K562 (cell line): ENCODE data around the gene SLC25A10. TPM values are rescaled to one million over a fixed set of nuclear protein-coding genes. Genes with fewer than 3 reads are reported as not detected.

ENCODE experiments used
- CREBBP ChIP-seq: IDR thresholded peaks from one replicate; pipeline ENCODE4 v1.6.1; 2012; ENCODE audit warnings: low read depth, mild to moderate bottlenecking, control low read depth, inconsistent platforms, low read length
- CXXC5 ChIP-seq: fragments of 250-450 bp; sonication (Bioruptor Pico); IDR thresholded peaks from 2 replicates; pipeline ENCODE4 v1.8.0; 2022; ENCODE audit warnings: inconsistent platforms, mild to moderate bottlenecking, moderate library complexity
- MEF2D ChIP-seq: conservative IDR thresholded peaks from 2 replicates; pipeline ENCODE4 v1.6.1; 2016; ENCODE audit warnings: low read depth, missing genetic modification characterization, missing compliant biosample characterization
- MTA2 ChIP-seq: fragments of 450-650 bp; IDR thresholded peaks from 2 replicates; pipeline ENCODE4 v1.6.1; 2016; ENCODE audit warnings: low read depth
- NFE2L1 ChIP-seq: fragments of 450-650 bp; IDR thresholded peaks from 2 replicates; pipeline ENCODE4 v1.6.1; 2016; ENCODE audit warnings: missing genetic modification characterization, low read depth, mild to moderate bottlenecking, missing compliant biosample characterization, moderate library complexity, borderline replicate concordance
- NFXL1 ChIP-seq: fragments of 450-650 bp; formaldehyde crosslinking; IDR thresholded peaks from 2 replicates; pipeline ENCODE4 v1.4.0; 2021; ENCODE audit warnings: mild to moderate bottlenecking
- NR4A1 ChIP-seq, 2 experiments: fragments of 250-450 bp in 1 of 2; fragments of 450-650 bp in 1 of 2; sonication (Bioruptor Pico) in 1 of 2; IDR thresholded peaks; 2 replicates each; pipeline versions ENCODE4 v1.4.0 to v1.6.1; 2016 to 2020; ENCODE audit warnings: mild to moderate bottlenecking in 2 of 2, missing compliant biosample characterization in 1 of 2, missing genetic modification characterization in 1 of 2, moderate library complexity in 1 of 2
- PML ChIP-seq: IDR thresholded peaks from 2 replicates; pipeline ENCODE4 v1.6.1; 2012; ENCODE audit warnings: low read length, inconsistent platforms
- ZFP1 ChIP-seq: fragments of 450-650 bp; formaldehyde crosslinking; IDR thresholded peaks from 2 replicates; pipeline ENCODE4 v1.4.0; 2020; ENCODE audit warnings: mild to moderate bottlenecking, mixed read lengths
- ZNF146 ChIP-seq: IDR thresholded peaks from one replicate; pipeline ENCODE4 v1.6.1; 2018; ENCODE audit warnings: missing compliant biosample characterization; ENCODE audit not compliant: unreplicated experiment
- ZNF347 ChIP-seq: fragments of 450-650 bp; formaldehyde crosslinking; IDR thresholded peaks from 2 replicates; pipeline ENCODE4 v1.4.0; 2020; ENCODE audit warnings: low read depth, mild to moderate bottlenecking, moderate library complexity
- ZNF668 ChIP-seq: fragments of 250-450 bp; sonication (Bioruptor Pico); IDR thresholded peaks from 2 replicates; pipeline ENCODE4 v1.8.0; 2022; ENCODE audit warnings: mild to moderate bottlenecking, inconsistent platforms
- polyA plus RNA-seq, 8 experiments: library from polyadenylated mRNA; depleted of rRNA in 4 of 8; stranded (reverse) in 5 of 8; unstranded in 3 of 8; fragments of >200 nt; fragmentation: Nextera tagmentation in 2 of 8; fragmentation: Illumina TruSeq in 1 of 8; extraction: Ambion mirVana in 2 of 8; extraction: Trizol in 1 of 8; gene quantifications; 2 replicates each; pipeline versions ENCODE4 v1.2.1 to v1.2.3, GENCODE V29; 2011 to 2014; ENCODE audit warnings: inconsistent platforms in 1 of 8, missing spikeins in 1 of 8
- total RNA-seq, 7 experiments: library from RNA; depleted of rRNA in 6 of 7; stranded (reverse); fragments of >200 nt in 6 of 7; fragmentation: Illumina TruSeq in 2 of 7; extraction: Trizol in 2 of 7; gene quantifications; 2 replicates each; pipeline versions ENCODE4 v1.2.1 to v1.2.3, GENCODE V29; 2011 to 2021; ENCODE audit warnings: low replicate concordance in 1 of 7
- TF ChIP-seq, protein P1 (sequence below): fragments of 450-650 bp; IDR thresholded peaks from 2 replicates; pipeline ENCODE4 v1.6.1; 2018; ENCODE audit warnings: mild to moderate bottlenecking, low read depth; ENCODE audit not compliant: partially characterized antibody
- TF ChIP-seq, protein P2 (sequence below): fragments of 450-650 bp; formaldehyde crosslinking; IDR thresholded peaks from 2 replicates; pipeline ENCODE4 v1.4.0; 2020; ENCODE audit warnings: mild to moderate bottlenecking, moderate library complexity
- TF ChIP-seq, protein P3 (sequence below): fragments of 250-450 bp; sonication (Bioruptor Pico); IDR thresholded peaks from 2 replicates; pipeline ENCODE4 v1.8.0; 2022; ENCODE audit warnings: inconsistent platforms
- TF ChIP-seq, protein P4 (sequence below): sonication (generic); formaldehyde crosslinking; IDR thresholded peaks from 2 replicates; pipeline ENCODE4 v1.8.0; 2022; ENCODE audit warnings: mild to moderate bottlenecking, missing genetic modification reagents
- TF ChIP-seq, protein P5 (sequence below): fragments of 150-350 bp; IDR thresholded peaks from 2 replicates; pipeline ENCODE4 v1.6.1; 2014; ENCODE audit warnings: low read depth, mild to moderate bottlenecking, low read length, borderline replicate concordance

Gene SLC25A10
- total and polyA plus RNA-seq, 9 of the 15 experiments (the other 6 are each of a cell fraction or from before 2014, with no cell fraction given): 0.10 to 85.6 (median 34.3) TPM

DNA sequence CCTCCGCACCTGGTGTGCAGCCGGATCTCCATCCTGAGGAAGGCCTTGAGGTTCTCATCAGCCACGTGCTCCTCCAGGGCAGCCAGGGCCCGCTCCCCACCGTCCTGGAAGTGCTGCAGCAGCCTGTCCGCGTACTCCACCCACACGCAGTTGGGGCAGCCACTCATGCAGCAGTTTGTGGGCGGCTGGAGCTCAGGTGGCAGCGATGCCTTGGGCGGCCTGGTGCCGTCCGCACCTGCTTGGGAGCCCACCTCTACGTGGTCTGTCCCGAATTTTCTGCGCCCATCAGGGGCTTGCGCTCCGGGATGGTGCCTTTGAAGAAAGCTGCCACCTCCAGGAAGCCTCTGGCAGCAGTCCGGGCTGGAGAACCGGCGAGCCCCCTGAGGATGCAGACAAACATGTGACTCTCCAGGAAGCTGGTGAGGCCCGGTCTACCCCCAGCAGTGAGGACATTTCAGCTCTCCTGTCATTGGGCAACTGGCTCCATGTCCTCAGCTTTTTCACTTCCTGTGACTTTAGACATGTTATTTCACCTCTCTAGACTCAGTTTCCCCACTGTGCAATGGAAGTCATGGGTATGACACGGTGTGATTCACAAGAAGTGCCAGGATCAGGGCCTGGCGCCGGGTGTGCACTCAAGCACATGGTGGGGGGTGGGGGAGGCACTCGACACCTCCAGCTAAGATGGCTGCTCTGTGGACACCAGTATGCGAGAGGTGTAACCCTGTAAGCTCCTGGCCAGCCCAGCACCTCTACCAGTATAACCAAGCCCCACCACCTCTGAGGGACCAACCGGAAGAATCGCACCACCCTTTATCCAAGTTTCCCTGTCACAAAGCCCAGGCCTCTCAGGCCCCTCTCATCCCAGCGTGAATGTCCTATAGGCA, 46.6 kb upstream of the SLC25A10 start (continued):
- TF ChIP-seq NFE2L1 (0 out of 2 replicates have a peak, but pooled peaks have one; percentile 8), MTA2 (no peak), CXXC5 (CRISPR knock-in tag) (peak; percentile 66; the same call in 1 of the 2 replicates), ZFP1 (CRISPR knock-in tag) (no peak), MEF2D (tag) (peak; percentile 73), ZNF146 (CRISPR knock-in tag) (no peak), NR4A1 (CRISPR knock-in tag; IDR thresholded peaks at IDR 0.05) (peak; percentile 94; the same call in 1 of the 2 replicates), NR4A1 (tag; IDR thresholded peaks at IDR 0.05) (peak; percentile 98), ZNF347 (CRISPR knock-in tag) (0 out of 2 replicates have a peak, but pooled peaks have one; percentile 73), ZNF668 (CRISPR knock-in tag) (peak; percentile 89; the same call in 1 of the 2 replicates), NFXL1 (peak; percentile 80; the same call in 1 of the 2 replicates), CREBBP (no peak), PML (no peak; the same call in 1 of the 2 replicates)
- TF ChIP-seq, protein P1, sequence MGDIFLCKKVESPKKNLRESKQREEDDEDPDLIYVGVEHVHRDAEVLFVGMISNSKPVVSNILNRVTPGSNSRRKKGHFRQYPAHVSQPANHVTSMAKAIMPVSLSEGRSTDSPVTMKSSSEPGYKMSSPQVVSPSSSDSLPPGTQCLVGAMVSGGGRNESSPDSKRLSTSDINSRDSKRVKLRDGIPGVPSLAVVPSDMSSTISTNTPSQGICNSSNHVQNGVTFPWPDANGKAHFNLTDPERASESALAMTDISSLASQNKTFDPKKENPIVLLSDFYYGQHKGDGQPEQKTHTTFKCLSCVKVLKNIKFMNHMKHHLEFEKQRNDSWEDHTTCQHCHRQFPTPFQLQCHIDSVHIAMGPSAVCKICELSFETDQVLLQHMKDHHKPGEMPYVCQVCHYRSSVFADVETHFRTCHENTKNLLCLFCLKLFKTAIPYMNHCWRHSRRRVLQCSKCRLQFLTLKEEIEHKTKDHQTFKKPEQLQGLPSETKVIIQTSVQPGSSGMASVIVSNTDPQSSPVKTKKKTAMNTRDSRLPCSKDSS: no peak
- TF ChIP-seq, protein P2, sequence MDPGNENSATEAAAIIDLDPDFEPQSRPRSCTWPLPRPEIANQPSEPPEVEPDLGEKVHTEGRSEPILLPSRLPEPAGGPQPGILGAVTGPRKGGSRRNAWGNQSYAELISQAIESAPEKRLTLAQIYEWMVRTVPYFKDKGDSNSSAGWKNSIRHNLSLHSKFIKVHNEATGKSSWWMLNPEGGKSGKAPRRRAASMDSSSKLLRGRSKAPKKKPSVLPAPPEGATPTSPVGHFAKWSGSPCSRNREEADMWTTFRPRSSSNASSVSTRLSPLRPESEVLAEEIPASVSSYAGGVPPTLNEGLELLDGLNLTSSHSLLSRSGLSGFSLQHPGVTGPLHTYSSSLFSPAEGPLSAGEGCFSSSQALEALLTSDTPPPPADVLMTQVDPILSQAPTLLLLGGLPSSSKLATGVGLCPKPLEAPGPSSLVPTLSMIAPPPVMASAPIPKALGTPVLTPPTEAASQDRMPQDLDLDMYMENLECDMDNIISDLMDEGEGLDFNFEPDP (CRISPR knock-in tag): 0 out of 2 replicates have a peak, but pooled peaks have one; percentile 54
- TF ChIP-seq, protein P3, sequence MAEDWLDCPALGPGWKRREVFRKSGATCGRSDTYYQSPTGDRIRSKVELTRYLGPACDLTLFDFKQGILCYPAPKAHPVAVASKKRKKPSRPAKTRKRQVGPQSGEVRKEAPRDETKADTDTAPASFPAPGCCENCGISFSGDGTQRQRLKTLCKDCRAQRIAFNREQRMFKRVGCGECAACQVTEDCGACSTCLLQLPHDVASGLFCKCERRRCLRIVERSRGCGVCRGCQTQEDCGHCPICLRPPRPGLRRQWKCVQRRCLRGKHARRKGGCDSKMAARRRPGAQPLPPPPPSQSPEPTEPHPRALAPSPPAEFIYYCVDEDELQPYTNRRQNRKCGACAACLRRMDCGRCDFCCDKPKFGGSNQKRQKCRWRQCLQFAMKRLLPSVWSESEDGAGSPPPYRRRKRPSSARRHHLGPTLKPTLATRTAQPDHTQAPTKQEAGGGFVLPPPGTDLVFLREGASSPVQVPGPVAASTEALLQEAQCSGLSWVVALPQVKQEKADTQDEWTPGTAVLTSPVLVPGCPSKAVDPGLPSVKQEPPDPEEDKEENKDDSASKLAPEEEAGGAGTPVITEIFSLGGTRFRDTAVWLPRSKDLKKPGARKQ (CRISPR knock-in tag): no peak
- TF ChIP-seq, protein P4, sequence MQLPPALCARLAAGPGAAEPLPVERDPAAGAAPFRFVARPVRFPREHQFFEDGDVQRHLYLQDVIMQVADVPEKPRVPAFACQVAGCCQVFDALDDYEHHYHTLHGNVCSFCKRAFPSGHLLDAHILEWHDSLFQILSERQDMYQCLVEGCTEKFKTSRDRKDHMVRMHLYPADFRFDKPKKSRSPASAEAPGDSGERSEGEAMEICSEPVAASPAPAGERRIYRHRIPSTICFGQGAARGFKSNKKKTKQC (CRISPR knock-in tag): peak; percentile 52; the same call in 1 of the 2 replicates
- TF ChIP-seq, protein P5, sequence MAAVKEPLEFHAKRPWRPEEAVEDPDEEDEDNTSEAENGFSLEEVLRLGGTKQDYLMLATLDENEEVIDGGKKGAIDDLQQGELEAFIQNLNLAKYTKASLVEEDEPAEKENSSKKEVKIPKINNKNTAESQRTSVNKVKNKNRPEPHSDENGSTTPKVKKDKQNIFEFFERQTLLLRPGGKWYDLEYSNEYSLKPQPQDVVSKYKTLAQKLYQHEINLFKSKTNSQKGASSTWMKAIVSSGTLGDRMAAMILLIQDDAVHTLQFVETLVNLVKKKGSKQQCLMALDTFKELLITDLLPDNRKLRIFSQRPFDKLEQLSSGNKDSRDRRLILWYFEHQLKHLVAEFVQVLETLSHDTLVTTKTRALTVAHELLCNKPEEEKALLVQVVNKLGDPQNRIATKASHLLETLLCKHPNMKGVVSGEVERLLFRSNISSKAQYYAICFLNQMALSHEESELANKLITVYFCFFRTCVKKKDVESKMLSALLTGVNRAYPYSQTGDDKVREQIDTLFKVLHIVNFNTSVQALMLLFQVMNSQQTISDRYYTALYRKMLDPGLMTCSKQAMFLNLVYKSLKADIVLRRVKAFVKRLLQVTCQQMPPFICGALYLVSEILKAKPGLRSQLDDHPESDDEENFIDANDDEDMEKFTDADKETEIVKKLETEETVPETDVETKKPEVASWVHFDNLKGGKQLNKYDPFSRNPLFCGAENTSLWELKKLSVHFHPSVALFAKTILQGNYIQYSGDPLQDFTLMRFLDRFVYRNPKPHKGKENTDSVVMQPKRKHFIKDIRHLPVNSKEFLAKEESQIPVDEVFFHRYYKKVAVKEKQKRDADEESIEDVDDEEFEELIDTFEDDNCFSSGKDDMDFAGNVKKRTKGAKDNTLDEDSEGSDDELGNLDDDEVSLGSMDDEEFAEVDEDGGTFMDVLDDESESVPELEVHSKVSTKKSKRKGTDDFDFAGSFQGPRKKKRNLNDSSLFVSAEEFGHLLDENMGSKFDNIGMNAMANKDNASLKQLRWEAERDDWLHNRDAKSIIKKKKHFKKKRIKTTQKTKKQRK: no peak
